A673 (cell line): ENCODE data around the gene CCL4L2.
"Not testable (repeated sequence)": the region's sequence is repeated elsewhere in the genome, so short reads cannot be mapped to it uniquely, and the experiment has no call there.

Source experiments
- EZH2 ChIP-seq: fragments of 200-600 bp; sonication (generic); IDR thresholded peaks from 2 replicates; pipeline ENCODE4 v1.6.1; 2017; ENCODE audit warnings: borderline replicate concordance, low read depth, mild to moderate bottlenecking, mixed read lengths, antibody characterized with exemption, low read length; ENCODE audit not compliant: poor library complexity, severe bottlenecking
- TF ChIP-seq, protein P1 (sequence below): fragments of 300-800, 200-600 bp; sonication (generic); conservative IDR thresholded peaks from 2 replicates; pipeline ENCODE4 v1.5.1; 2017; ENCODE audit warnings: low read depth, mild to moderate bottlenecking, antibody characterized with exemption, low read length, moderate library complexity, mixed read lengths

DNA sequence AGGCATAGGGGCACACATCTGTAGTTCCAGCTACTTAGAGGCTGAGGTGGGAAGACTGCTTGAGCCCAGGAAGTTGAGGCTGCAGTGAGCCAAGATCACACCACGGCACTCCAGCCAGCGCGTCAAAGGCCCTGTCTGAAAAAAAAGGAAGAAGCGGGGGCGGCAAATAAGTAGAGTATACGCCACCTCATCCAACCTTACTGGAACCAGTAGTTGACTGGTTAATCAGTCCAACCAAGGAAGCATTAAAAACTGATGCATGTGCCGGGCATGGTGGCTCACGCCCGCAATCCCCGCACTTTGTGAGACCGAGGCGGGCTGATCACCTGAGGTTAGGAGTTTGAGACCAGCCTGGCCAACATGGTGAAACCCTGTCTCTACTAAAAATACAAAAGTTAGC lies 12.1 kb downstream of the CCL4L2 start:
- TF ChIP-seq, protein P1, sequence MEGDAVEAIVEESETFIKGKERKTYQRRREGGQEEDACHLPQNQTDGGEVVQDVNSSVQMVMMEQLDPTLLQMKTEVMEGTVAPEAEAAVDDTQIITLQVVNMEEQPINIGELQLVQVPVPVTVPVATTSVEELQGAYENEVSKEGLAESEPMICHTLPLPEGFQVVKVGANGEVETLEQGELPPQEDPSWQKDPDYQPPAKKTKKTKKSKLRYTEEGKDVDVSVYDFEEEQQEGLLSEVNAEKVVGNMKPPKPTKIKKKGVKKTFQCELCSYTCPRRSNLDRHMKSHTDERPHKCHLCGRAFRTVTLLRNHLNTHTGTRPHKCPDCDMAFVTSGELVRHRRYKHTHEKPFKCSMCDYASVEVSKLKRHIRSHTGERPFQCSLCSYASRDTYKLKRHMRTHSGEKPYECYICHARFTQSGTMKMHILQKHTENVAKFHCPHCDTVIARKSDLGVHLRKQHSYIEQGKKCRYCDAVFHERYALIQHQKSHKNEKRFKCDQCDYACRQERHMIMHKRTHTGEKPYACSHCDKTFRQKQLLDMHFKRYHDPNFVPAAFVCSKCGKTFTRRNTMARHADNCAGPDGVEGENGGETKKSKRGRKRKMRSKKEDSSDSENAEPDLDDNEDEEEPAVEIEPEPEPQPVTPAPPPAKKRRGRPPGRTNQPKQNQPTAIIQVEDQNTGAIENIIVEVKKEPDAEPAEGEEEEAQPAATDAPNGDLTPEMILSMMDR = not testable (repeated sequence)
- not testable (repeated sequence) for TF ChIP-seq EZH2
